RWPE2 (cell line): ENCODE results near the gene IFNA10.

ENCODE experiments used
- ATAC-seq: fragments of 200-7000 bp; cut with Tn5 transposase; 3 replicates; pipeline ENCODE4 v1.9.1; 2021; ENCODE audit warnings: low read depth
- DNase-seq: peaks from one replicate; pipeline ENCODE4 v3.0.0-alpha.2; 2020; ENCODE audit warnings: low spot score
- H3K27ac ChIP-seq: fragments of 450-650 bp; 2 replicates; pipeline ENCODE4 v1.5.1; 2017; ENCODE audit warnings: mild to moderate bottlenecking; ENCODE audit not compliant: poor library complexity, severe bottlenecking
- H3K27me3 ChIP-seq: fragments of 250-450 bp; sonication (Bioruptor Pico); 2 replicates; pipeline ENCODE4 v1.5.1; 2021; ENCODE audit warnings: mild to moderate bottlenecking, moderate library complexity; ENCODE audit not compliant: insufficient read depth, poor library complexity, severe bottlenecking
- H3K36me3 ChIP-seq: fragments of 250-450 bp; sonication (Bioruptor Pico); 2 replicates; pipeline ENCODE4 v1.5.1; 2020; ENCODE audit warnings: low read depth, mild to moderate bottlenecking, moderate library complexity
- H3K4me1 ChIP-seq: fragments of 250-450 bp; sonication (Bioruptor Pico); 2 replicates; pipeline ENCODE4 v1.5.1; 2021; ENCODE audit warnings: mild to moderate bottlenecking, moderate library complexity; ENCODE audit not compliant: insufficient read depth, poor library complexity, severe bottlenecking
- H3K4me3 ChIP-seq: fragments of 250-450 bp; sonication (Bioruptor Pico); 2 replicates; pipeline ENCODE4 v1.5.1; 2021; ENCODE audit warnings: mild to moderate bottlenecking, moderate library complexity; ENCODE audit not compliant: severe bottlenecking
- H3K9me3 ChIP-seq: fragments of 250-450 bp; sonication (Bioruptor Pico); 2 replicates; pipeline ENCODE4 v1.5.1; 2021; ENCODE audit warnings: mild to moderate bottlenecking, moderate library complexity; ENCODE audit not compliant: severe bottlenecking
- TF ChIP-seq, protein P1 (sequence below): fragments of 450-650 bp; IDR thresholded peaks from one replicate; pipeline ENCODE4 v1.5.1; 2017; ENCODE audit warnings: mild to moderate bottlenecking, moderate library complexity; ENCODE audit not compliant: poor library complexity, severe bottlenecking

The IFNA10 gene

GRCh38 chr9:21165516-21165915 lies 41.4 kb downstream of the IFNA10 start:
- Histone ChIP-seq H3K27me3 (peaks cover 13% of the 10 kb centered on the region), H3K4me3 (no peak overlapping the region), H3K4me1 (no peaks in the 10 kb centered on the region), H3K9me3 (no peaks in the 10 kb centered on the region), H3K36me3 (no peaks in the 10 kb centered on the region), H3K27ac (no peak overlapping the region)
- DNase-seq, result no peak
- TF ChIP-seq, protein P1, sequence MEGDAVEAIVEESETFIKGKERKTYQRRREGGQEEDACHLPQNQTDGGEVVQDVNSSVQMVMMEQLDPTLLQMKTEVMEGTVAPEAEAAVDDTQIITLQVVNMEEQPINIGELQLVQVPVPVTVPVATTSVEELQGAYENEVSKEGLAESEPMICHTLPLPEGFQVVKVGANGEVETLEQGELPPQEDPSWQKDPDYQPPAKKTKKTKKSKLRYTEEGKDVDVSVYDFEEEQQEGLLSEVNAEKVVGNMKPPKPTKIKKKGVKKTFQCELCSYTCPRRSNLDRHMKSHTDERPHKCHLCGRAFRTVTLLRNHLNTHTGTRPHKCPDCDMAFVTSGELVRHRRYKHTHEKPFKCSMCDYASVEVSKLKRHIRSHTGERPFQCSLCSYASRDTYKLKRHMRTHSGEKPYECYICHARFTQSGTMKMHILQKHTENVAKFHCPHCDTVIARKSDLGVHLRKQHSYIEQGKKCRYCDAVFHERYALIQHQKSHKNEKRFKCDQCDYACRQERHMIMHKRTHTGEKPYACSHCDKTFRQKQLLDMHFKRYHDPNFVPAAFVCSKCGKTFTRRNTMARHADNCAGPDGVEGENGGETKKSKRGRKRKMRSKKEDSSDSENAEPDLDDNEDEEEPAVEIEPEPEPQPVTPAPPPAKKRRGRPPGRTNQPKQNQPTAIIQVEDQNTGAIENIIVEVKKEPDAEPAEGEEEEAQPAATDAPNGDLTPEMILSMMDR, result no peak
- no peak for ATAC-seq

DNA sequence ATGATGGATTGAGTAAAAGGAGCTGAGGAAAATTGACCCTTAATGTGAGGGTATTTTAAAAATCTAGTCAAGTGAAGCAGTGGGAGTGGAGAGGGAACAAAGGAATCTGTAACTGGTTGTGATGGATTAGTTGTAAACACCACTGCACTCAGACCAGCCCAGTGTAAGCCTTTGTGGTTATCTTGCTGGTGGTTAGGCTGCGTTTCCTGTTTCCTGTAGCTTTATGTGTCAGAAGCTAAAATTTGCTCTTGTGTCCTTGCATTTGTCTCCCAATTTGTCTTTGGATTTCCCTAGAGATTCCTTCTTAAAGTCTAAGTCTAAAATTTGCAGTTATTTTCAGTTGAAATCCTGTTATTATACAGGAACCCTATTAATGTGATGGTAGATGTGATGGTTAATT lies 46.8 kb downstream of the IFNA10 start:
- DNase-seq (no peak), ATAC-seq (no peak)
- Histone ChIP-seq H3K36me3 (no peaks in the 10 kb centered on the region; the same call in 1 of the 2 replicates), H3K4me3 (no peak overlapping the region), H3K9me3 (no peaks in the 10 kb centered on the region), H3K27ac (no peak overlapping the region), H3K27me3 (peaks cover 9% of the 10 kb centered on the region), H3K4me1 (no peaks in the 10 kb centered on the region)
- TF ChIP-seq, protein P1, result no peak
